ENCODE data around the gene KLK14.

Gene KLK14

DNA sequence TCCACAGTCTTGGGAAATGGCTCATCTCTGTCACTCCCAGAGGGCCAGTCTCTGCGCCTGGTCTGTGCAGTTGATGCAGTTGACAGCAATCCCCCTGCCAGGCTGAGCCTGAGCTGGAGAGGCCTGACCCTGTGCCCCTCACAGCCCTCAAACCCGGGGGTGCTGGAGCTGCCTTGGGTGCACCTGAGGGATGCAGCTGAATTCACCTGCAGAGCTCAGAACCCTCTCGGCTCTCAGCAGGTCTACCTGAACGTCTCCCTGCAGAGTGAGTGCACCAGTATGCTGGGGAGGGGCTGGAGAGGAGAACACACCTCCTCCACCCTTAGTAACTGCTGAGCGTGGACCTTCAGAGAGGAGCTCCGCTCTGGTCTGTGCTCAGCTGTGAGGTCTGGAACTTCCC lies 44.3 kb upstream of the KLK14 start:
- no peak overlapping the region for H3K27ac ChIP-seq (ENCODE audit: extremely low read depth, low read depth, low read length)
- H3K4me3 ChIP-seq (ENCODE audit: low read depth, low read length): no peak overlapping the region
- no peak for TF ChIP-seq PBX3 (CRISPR knock-in tag; IDR thresholded peaks at IDR 0.05)
- TF ChIP-seq, protein P1, sequence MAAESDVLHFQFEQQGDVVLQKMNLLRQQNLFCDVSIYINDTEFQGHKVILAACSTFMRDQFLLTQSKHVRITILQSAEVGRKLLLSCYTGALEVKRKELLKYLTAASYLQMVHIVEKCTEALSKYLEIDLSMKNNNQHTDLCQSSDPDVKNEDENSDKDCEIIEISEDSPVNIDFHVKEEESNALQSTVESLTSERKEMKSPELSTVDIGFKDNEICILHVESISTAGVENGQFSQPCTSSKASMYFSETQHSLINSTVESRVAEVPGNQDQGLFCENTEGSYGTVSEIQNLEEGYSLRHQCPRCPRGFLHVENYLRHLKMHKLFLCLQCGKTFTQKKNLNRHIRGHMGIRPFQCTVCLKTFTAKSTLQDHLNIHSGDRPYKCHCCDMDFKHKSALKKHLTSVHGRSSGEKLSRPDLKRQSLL (tag by site-specific recombination; IDR thresholded peaks at IDR 0.05): no peak
- TF ChIP-seq ZSCAN23 (tag by site-specific recombination; IDR thresholded peaks at IDR 0.05): no peak
- no peak for TF ChIP-seq ZNF394 (tag by site-specific recombination; IDR thresholded peaks at IDR 0.05; ENCODE audit: borderline replicate concordance)
- no peaks in the 10 kb centered on the region for H3K36me3 ChIP-seq (ENCODE audit: control insufficient read depth in 2 of 2, insufficient read depth in 1 of 2, low read length in 2 of 2)
- H3K4me1 ChIP-seq (ENCODE audit: control insufficient read depth, insufficient read depth, low read length): peaks cover 12% of the 10 kb centered on the region
- ChIA-PET CTCF (interaction anchor here (0.6 kb wide), 1 partner anchor 311 kb away, joined by 4 read pairs; no protein-coding TSS in a partner anchor), POLR2A (no interaction called here)
- H3K9me3 ChIP-seq (ENCODE audit: control insufficient read depth, insufficient read depth, low read depth, low read length): no peaks in the 10 kb centered on the region

- ChIA-PET POLR2A (no interaction called here), CTCF (interaction anchor here (0.8 kb wide), 1 partner anchor 10 kb away, joined by 3 read pairs; no protein-coding TSS in a partner anchor)
- Histone ChIP-seq H3K4me3 (ENCODE audit: low read depth, low read length) (no peak overlapping the region), H3K36me3 (ENCODE audit: control insufficient read depth in 2 of 2, insufficient read depth in 1 of 2, low read length in 2 of 2) (no peaks in the 10 kb centered on the region), H3K4me1 (ENCODE audit: control insufficient read depth, insufficient read depth, low read length) (peaks cover 10% of the 10 kb centered on the region), H3K27ac (ENCODE audit: extremely low read depth, low read depth, low read length) (no peak overlapping the region), H3K9me3 (ENCODE audit: control insufficient read depth, insufficient read depth, low read depth, low read length) (no peaks in the 10 kb centered on the region)
- TF ChIP-seq ZNF843 (tag by site-specific recombination; IDR thresholded peaks at IDR 0.05): no peak
- no peak for TF ChIP-seq ZBTB8A (tag by site-specific recombination; IDR thresholded peaks at IDR 0.05)
- no peak for TF ChIP-seq ZNF280D (tag by site-specific recombination; IDR thresholded peaks at IDR 0.05)
- TF ChIP-seq SETDB1 (IDR thresholded peaks at IDR 0.05; ENCODE audit: insufficient read length, low read length): no peak
- TF ChIP-seq, protein P2, sequence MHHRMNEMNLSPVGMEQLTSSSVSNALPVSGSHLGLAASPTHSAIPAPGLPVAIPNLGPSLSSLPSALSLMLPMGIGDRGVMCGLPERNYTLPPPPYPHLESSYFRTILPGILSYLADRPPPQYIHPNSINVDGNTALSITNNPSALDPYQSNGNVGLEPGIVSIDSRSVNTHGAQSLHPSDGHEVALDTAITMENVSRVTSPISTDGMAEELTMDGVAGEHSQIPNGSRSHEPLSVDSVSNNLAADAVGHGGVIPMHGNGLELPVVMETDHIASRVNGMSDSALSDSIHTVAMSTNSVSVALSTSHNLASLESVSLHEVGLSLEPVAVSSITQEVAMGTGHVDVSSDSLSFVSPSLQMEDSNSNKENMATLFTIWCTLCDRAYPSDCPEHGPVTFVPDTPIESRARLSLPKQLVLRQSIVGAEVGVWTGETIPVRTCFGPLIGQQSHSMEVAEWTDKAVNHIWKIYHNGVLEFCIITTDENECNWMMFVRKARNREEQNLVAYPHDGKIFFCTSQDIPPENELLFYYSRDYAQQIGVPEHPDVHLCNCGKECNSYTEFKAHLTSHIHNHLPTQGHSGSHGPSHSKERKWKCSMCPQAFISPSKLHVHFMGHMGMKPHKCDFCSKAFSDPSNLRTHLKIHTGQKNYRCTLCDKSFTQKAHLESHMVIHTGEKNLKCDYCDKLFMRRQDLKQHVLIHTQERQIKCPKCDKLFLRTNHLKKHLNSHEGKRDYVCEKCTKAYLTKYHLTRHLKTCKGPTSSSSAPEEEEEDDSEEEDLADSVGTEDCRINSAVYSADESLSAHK (tag by site-specific recombination; IDR thresholded peaks at IDR 0.05): no peak
- TF ChIP-seq KLF16 (tag by site-specific recombination; IDR thresholded peaks at IDR 0.05): no peak
- TF ChIP-seq, protein P3, sequence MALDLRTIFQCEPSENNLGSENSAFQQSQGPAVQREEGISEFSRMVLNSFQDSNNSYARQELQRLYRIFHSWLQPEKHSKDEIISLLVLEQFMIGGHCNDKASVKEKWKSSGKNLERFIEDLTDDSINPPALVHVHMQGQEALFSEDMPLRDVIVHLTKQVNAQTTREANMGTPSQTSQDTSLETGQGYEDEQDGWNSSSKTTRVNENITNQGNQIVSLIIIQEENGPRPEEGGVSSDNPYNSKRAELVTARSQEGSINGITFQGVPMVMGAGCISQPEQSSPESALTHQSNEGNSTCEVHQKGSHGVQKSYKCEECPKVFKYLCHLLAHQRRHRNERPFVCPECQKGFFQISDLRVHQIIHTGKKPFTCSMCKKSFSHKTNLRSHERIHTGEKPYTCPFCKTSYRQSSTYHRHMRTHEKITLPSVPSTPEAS (tag by site-specific recombination; IDR thresholded peaks at IDR 0.05): no peak
- TF ChIP-seq ZNF274 (IDR thresholded peaks at IDR 0.05; ENCODE audit: low read length): no peak
- no peak for TF ChIP-seq ZNF274 (tag by site-specific recombination; IDR thresholded peaks at IDR 0.05; ENCODE audit: borderline replicate concordance)
- TF ChIP-seq ZNF398 (tag by site-specific recombination; IDR thresholded peaks at IDR 0.05): no peak
- TF ChIP-seq ZNF148 (tag by site-specific recombination; IDR thresholded peaks at IDR 0.05; ENCODE audit: borderline replicate concordance): no peak
- no peak for TF ChIP-seq MEIS1 (CRISPR knock-in tag; IDR thresholded peaks at IDR 0.05; ENCODE audit: borderline replicate concordance)
- no peak for TF ChIP-seq ZEB2 (tag by site-specific recombination; IDR thresholded peaks at IDR 0.05)
- no peak for TF ChIP-seq ZNF112 (tag by site-specific recombination; IDR thresholded peaks at IDR 0.05)
- TF ChIP-seq ZNF76 (tag by site-specific recombination; IDR thresholded peaks at IDR 0.05; ENCODE audit: borderline replicate concordance, low read depth): no peak
- no peak for TF ChIP-seq ZNF629 (tag by site-specific recombination; IDR thresholded peaks at IDR 0.05)
These were observed 42.9 kb upstream of the KLK14 start for GRCh38 chr19:51125421-51126075.

Data from HEK293 (cell line).